Measurements from ENCODE around the gene SPECC1L.
"Not testable (repeated sequence)": the region's sequence is repeated elsewhere in the genome, so short reads cannot be mapped to it uniquely, and the experiment has no call there.

Gene SPECC1L

DNA sequence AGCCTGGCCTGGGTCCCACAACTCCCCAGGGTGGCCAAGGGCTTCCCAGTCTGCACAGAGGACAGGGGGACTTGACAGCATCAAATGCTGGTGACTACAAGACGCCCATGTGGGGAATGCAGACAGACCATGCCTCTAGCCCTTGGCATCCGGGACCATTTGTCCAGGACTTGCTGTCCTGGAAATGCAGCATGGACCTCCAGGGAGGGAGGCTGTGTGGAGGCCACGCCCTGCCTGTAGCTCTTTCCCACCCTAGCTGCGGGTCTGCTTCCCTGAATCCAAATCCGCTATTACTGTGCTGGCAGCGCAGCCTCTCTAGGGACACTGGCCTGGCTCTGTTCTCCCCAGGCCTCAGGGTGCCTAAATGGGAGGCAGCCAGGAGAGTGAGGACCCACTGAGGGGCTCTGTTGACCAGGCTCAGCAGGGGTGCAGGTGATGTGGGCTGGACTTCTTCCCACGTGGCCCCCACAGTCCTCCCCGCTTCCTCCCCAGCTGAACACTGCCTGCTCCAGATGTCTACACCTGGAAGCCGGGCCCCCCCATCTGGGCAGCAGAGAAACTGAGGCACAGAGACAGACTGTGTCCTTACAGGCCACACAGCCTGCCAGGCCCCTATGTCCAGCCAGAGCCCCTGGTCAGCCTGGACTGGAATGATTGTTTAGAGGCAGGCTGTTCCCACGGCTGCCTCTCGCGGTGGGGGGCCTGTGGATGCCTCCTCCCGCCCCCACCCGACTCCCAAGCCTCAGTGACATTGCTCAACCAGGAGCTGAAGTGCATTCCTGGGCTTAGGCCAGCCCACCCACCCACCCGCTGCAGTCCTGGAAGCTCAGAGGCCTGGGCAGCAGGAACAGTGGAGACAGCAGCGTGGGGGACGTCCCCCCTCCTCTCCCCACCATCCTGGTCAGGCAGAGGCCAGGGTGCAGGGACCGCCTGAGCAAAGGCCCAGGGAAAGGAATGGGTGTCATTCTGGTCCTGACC, 24.8 kb upstream of the SPECC1L start:
- DNase-seq (ENCODE audit: low spot score), result not testable (repeated sequence)

DNA sequence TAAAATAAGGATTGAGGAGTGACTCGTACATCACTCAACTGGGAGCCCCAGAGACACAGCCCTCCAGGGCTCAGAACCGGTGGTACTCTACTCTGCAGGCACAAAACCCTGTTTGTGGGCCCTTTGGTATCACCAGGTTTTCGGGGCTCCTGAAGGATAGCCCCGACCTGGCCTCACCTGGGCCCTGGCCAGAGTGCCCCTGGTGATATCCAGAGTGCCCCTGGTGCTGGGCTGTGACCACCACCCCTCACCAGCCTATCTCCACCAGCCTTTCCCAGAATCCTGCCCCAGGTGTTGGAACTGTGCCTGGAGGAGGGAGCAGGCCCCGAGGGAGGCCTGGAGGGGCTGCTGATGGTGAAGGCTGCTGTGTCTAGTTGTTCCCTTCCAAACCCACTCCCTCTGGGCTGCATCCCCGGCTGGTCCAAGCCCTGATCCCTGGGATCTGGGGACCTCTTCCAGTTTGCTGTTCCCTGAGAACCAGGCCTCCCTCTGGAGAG, 23.6 kb upstream of the SPECC1L start:
- no peak for DNase-seq (ENCODE audit: low spot score)

DNA sequence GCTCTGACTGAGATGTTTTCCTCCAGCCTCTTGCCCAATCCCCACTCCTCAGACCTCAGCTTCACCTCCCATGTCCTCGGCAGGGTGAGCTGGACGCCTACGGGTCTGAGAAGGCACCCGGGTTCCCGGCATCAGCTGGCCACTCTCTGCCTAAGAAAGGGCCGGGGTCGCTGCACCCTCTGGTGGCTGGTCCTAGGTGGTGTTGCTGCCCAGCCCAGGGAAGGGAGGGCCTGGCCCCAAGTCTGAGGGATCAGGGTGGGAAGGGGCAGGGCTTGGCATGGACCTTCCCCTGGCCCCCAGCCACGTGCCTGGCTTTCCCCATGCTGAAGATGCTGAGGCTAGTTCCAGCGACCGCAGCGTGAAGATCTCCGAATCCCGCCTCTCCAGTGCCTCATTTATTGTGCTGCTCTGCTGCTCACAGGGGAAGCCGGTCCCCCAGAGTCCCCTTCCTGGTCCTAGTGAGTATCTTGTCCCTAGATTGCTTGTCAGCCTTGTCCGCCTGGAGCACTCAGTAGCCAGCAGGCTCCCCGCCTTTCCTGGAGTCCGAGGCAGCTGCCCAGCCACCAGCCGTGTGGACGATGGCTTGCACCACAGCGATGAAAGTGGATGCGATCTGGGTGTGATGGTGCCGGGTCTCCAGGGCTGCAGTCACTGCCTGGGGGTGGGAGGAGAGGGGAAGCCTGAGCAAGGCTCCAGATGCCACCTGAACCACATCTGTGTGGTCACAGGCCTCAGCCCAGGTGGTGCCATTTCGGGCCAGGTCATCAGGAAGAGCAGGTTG, 22.9 kb upstream of the SPECC1L start:
- peak; percentile 55 for DNase-seq (ENCODE audit: low spot score)

DNA sequence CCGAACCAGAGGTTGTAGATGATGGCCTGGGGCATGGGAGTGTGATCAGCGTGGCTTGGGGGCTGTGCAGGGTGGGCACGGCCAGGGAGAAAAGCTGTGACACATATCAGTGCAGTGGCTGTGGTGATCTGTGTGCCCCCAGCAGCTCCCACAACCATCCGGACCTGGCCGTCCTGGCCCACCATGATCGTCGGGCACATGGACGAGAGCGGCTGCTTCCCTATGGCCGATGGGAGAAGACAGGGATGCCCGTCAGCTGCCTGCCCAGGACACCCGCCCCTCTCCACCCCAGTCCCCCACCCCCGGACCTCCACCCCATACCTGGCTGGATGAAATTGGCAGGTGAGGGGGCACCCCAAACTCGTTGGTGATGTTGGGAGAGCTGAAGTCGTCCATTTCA, 22.0 kb upstream of the SPECC1L start:
- not testable (repeated sequence) for DNase-seq (ENCODE audit: low spot score)

DNA sequence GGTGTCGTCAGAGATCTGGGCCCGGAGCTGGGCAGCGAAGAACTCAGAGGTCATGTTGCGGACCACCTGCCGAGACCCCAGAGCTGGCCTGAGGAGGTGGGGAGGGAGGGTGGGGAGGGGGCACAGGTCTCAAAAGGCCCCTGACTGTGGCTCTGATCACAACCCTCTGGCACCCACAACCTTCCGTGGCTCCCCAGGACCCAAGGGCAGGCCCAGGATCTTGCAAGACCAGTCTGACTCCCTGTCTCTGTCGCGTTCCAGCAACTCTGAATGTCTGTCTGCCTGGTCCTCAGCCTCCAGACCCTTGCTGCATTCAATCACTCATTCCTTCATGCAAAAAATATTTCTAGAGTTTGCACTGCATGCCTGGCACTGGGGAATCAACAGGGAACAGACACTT, 21.2 kb upstream of the SPECC1L start:
- not testable (repeated sequence) for DNase-seq (ENCODE audit: low spot score)

DNA sequence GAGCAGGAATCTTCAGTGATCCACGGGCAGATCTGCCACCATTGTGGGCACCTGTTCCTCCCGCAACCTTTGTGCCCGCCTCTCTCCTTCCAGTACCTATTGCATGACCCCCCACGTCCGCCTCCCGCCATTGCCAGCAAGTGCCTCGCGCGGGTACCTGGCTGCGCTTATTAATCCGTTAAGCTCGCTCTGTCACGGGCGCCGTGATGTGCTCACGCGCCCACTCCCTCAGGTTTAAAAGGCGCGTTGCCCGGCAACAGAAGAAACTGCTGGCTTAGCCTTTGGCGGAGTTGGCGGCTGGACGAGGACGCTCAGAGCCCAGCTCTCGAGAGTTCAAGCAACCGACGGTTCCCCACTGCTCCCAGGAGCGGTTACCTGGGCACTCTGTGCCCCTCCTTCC, 19.3 kb upstream of the SPECC1L start:
- not testable (repeated sequence) for DNase-seq (ENCODE audit: low spot score)

DNA sequence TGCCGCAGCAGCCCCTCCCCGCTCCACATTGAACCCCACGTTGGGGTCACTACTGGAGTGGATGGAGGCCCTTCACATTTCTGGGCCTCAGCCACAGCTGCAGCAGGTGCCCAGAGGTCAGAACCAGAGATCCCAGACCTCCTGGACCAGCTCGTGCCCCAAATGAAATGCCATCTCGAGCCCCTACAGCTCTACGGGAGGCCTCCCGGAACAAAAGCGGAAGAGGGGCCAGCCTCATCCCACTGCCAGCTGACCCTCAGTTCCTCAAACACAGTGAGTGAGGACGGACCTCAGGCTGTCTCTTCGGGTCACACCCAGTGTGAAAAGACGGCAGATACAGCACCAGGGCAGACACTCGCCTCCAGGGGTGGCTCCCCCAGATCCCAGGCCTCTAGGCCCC, 17.5 kb upstream of the SPECC1L start:
- not testable (repeated sequence) for DNase-seq (ENCODE audit: low spot score)

DNA sequence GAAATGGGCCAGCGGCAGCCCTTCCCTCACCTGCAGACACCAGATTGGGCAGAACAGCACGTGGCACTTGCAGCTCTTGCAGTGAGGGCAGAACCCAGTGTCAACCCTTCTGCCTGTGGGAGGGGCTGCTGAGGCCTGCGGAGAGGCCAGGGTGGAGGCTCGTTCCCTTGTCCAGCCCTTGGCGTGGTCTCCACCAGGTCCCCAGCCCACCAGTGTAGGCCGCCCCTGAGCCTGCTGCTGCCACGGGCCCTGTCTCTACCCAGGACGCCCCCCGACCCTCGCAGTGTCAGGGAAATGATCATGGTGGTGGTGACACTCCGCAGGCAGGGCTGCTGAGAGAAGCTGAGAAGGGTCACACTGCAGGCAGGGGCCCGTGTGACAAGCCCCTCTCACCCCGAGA, 14.5 kb upstream of the SPECC1L start:
- DNase-seq (ENCODE audit: low spot score), result not testable (repeated sequence)

DNA sequence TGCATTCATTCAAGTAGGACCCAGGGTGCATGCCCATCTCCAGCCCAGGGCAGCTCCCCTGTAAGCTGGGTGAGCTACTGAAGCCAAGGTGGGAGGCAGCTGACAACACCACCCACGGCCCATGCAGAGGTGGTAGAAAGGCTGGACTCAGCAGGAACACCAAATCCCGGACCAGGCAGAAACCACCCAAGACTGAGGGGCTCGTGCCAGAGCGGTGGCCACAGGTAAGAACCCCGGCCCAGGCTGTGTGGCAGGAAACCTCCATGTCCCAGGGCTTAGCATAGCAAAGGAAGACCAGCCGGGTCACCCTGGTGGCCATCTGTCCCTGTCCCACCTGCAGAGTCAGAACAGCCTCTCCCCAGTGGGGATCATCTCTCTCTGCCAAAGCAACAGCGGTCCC, 13.9 kb upstream of the SPECC1L start:
- DNase-seq (ENCODE audit: low spot score), result not testable (repeated sequence)

DNA sequence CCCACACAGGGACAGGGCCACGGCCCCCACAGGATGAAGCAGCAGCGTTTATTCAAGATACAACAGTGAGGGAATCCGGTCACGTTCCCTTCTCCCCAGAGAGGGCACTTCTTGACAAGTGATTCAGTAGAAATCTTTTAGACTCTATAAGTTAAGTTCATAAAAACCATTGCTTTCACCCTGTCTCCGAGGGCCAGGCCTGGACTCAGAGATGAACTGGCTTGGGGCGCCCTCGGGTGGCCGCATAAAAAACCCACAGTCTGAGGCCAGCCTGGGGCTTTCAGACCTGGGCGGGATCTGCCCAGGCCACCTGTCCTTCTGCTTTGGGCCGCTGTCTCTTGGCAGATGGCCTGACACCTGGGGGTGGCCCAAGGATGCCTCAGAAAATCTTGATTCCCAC, 11.2 kb upstream of the SPECC1L start:
- DNase-seq (ENCODE audit: low spot score), result peak; percentile 56

DNA sequence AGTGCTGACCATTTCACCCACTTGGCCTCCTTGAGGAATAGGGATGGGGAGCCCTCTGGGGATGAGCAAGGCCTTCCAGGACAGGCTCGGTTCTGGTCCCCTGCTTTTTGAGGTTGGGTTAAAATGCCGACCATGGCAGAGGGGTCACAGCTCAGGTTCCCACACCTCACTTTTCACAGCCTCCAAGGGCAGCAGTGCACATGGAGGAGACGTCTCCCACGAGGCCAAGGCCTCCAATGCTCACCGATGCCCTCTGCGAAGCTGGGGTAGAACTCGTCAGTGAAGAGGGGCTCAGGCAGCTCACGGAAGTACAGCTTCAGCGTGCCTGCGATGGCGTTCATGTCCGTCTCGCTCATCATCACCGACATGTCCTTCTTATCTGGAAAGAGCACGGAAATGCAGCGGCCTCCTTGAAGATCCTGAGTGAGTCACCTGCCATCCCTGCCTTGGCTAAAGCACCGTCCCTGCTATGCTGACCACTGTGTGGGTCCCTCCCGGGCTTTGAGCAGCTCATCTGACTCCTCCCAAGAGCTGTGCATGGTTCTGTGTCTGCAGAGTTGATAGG, 8.4 kb upstream of the SPECC1L start:
- DNase-seq (ENCODE audit: low spot score), result not testable (repeated sequence)

DNA sequence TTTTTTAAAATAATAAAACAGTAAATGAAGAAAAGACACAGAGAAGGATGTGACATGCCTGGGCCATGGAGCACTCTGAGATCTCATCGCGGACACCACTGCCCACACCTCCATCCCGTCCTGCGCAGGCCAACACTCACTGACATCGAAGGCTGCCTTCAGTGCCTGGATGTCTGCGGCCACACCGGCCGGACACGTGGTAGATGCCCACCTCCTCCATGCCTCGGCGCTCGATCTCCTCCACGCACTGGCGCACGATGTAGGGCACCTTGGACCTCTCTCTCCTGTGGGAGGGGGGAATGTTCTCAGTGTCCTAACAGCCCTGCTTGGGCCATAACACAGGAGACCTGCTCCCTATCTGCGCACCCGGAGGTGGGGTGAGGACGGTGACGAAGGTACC, 7.2 kb upstream of the SPECC1L start:
- not testable (repeated sequence) for DNase-seq (ENCODE audit: low spot score)

DNA sequence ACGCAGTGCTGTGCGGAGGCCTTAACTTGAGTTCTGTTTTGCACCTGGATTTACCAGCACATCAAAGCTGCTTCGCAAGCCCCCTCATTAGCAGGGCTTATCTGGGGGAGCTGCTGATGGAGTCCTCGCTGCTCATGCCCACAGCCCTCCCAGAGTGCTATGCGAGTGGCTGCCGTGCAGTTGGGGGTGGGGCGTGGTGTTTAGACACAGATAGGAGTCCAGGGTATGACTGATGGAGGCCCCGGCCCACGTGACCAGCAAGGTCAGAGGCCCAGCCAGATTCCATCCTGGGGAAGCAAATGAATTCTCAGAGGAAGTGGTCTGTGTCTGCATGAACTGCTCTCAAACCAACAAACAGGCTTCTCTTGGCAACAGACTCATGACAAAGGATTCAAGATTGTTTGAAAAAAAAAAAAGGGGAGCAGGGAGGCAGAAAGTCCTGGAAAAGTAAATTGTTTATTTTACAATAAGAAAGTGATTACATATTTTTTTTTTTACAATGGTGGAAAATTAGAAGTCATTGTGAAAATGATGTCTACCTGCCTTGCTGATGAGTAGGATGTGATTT, 6.2 kb upstream of the SPECC1L start:
- DNase-seq (ENCODE audit: low spot score), result not testable (repeated sequence)

DNA sequence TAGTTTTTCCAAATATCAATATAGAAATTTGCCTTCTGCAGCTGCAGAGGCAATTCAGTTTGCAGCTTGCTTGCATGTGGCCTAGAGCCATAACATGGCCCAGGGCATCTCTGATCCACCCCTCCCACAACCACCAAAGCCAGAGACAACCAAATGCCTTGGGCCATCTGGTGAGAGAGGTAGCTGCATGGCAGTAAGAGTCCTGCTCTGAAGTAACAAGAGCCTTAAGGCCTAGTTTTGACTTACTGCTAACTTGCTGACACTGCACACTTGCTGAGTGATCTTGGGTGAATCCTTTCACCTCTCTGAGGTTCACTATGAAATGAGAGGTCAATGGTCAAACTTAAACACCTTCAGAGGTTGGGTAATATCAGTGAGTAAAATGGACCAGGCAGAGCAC, 4.9 kb upstream of the SPECC1L start:
- DNase-seq (ENCODE audit: low spot score), result no peak

DNA sequence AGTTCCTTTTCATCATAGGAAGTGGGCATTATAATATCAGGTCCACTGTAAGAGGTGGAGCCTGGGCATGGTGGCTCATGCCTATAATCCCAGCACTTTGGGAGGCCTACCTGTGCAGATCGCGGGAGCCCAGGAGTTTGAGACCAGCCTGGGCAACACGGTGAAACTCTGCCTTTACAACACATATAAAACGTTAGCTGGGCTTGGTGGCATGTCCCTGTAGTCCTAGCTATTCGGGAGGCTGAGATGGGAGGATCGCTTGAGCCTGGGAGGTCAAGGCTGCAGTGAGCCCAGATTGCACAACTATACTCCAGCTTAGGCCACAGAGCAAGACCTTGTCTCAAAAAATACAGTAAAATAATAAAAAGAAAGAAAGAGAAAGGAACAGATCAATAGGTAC, 4.1 kb upstream of the SPECC1L start:
- DNase-seq (ENCODE audit: low spot score), result not testable (repeated sequence)

DNA sequence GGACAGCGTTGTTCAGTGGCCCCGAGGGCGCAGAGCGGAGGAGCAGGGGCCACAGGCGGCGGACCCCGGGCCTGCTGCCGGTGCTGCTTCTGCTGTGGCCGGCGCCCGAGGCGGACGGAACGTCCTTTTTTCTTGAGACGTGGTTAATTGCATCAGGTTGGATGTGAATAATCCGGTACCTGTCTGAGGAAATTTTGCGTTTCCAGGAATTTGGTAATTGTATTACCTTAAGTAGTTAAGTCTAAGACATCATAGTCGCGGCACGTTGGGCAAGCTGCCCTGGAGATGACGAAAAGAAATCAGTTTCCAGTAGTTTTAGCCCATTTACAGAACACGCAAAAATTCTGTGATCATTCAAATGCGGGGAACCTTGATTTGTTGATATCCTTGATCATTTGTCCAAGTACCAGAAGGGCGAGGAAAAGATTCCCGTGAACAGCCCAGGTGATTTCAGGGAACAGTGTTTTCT, 789 bp downstream of the SPECC1L start:
- DNase-seq (ENCODE audit: low spot score), result no peak

DNA sequence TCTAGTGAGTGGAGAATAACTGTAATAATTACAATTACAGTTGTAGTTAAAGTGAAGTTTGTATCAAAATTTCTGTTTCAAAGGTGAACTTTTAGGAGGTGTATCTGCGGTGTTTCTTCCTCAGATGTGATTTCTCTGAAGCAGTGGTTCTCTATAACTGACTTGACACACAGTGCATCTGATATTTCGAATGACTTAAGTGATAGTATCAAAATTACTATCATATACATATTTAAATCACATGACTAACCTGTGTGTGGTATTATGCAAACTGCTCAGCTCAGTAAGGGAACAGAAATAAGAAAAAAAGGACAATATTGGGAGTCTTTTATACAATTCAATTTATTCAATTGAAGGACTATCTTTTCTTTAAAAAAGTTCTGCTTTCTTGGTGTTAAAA, 2.4 kb downstream of the SPECC1L start:
- not testable (repeated sequence) for DNase-seq (ENCODE audit: low spot score)

DNA sequence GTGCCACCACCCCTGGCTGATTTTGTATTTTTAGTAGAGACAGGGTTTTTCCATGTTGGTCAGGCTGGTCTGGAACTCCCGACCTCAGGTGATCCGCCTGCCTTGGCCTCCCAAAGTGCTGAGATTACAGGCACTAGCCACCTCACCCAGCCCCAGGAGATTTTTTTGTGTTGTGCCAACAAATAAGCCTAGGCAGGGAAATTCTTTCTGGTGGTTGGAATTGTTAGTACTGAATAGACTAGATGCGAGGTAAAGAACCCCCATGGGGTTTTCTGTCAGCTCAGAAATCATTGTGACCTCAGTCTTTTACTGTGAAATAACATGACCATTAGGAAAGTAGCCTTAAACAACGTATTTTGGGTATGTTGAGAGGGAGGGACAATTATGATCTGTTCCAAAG, 3.3 kb downstream of the SPECC1L start:
- not testable (repeated sequence) for DNase-seq (ENCODE audit: low spot score)

DNA sequence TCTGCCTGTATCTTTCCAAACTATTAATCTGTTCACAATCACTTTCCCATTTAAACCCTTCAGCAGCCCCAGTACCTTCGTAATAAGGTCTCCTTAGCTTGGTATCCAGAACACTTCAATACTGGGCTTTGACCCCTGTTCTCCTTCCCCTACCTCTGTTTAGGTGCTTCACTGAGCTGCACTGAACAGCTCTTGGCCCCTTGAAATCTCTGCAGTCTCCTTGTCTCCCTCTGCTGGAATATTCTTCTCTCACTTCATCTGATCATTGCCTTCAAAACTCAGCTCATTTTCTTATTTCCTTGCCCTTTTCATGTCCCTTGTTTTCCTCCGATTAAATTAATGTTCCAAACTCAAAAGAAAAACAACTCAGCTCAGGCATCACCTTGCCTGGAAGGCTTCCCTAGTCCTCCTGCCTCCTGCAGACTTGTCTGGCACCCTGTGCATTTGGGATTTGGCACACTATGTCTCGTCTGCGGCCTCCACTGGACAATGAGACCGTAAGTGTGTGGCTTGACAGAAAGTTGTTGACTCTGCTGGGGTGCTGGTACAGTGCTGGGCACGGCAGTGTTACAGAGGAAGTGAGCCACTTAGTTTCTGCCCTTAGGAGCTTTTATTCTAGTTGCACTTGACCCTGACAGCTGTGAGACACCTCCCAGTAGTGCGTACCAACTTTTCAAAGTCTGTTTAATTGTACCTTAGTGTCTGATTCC, 4.2 kb downstream of the SPECC1L start:
- not testable (repeated sequence) for DNase-seq (ENCODE audit: low spot score)

DNA sequence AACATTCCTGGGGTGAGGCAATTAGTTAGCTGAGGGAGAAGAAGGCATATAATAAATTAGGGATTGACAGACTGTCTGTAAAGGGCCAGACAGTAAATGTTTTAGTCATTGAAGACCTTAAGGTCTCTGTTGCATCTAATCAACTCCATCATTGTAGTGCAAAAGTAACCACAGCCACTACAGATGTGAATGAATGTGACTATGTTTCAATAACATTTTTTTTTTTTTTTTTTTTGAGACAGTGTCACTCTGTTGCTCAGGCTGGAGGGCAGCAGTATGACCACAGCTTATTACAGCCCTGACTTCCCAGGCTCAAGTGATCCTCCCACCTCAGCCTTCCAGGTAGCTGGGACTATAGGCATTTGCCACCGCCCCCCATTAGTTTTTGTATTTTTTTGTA, 9.7 kb downstream of the SPECC1L start:
- DNase-seq (ENCODE audit: low spot score), result not testable (repeated sequence)

DNA sequence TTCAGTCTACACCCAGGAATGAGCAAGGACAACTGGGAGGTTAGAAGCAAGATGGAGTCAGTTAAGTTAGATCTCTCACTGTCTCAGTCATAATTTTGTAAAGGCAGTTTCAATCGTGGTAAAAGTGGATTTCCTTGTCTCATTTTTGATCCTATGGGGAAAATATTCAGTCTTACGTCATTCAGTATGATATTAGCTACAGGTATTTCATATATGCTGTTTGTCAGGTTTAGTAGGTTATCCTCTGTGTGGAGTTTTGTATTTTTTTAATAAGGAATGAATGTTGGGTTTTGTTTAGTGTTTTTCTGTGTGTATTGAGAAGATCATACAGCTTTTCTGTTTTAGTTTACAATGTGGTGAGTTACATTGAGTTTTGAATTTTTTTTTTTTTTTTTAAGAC, 11.8 kb downstream of the SPECC1L start:
- no peak for DNase-seq (ENCODE audit: low spot score)
